ENCODE measurements around the gene CHD2. TPM values are rescaled to one million over a fixed set of nuclear protein-coding genes. Genes with fewer than 3 reads are reported as not detected.

CHD2 gene
- total RNA-seq, 1 donor from 2014 or later, result 89.9 TPM

GRCh38 chr15:92921215-92922131 lies 21.3 kb downstream of the CHD2 start:
- H3K27ac Mint-ChIP-seq (ENCODE audit: unreplicated experiment), result peak overlapping the region; percentile 58
- H3K4me1 Mint-ChIP-seq (ENCODE audit: unreplicated experiment), result peaks cover 59% of the 10 kb centered on the region
- TF ChIP-seq, protein P1, sequence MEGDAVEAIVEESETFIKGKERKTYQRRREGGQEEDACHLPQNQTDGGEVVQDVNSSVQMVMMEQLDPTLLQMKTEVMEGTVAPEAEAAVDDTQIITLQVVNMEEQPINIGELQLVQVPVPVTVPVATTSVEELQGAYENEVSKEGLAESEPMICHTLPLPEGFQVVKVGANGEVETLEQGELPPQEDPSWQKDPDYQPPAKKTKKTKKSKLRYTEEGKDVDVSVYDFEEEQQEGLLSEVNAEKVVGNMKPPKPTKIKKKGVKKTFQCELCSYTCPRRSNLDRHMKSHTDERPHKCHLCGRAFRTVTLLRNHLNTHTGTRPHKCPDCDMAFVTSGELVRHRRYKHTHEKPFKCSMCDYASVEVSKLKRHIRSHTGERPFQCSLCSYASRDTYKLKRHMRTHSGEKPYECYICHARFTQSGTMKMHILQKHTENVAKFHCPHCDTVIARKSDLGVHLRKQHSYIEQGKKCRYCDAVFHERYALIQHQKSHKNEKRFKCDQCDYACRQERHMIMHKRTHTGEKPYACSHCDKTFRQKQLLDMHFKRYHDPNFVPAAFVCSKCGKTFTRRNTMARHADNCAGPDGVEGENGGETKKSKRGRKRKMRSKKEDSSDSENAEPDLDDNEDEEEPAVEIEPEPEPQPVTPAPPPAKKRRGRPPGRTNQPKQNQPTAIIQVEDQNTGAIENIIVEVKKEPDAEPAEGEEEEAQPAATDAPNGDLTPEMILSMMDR (IDR thresholded peaks at IDR 0.05), result no peak
- H3K9me3 Mint-ChIP-seq (ENCODE audit: unreplicated experiment), result no peaks in the 10 kb centered on the region
- no peak for DNase-seq (ENCODE audit: extremely low spot score, unreplicated experiment)
- peaks cover 37% of the 10 kb centered on the region for H3K36me3 Mint-ChIP-seq (ENCODE audit: unreplicated experiment)
- H3K4me3 Mint-ChIP-seq (ENCODE audit: unreplicated experiment), result no peak overlapping the region
- H3K27me3 Mint-ChIP-seq (ENCODE audit: unreplicated experiment), result no peaks in the 10 kb centered on the region

- H3K4me3 Mint-ChIP-seq (ENCODE audit: unreplicated experiment), result no peak overlapping the region
- peaks cover 44% of the 10 kb centered on the region for H3K36me3 Mint-ChIP-seq (ENCODE audit: unreplicated experiment)
- TF ChIP-seq, protein P1 (IDR thresholded peaks at IDR 0.05), result no peak
- H3K4me1 Mint-ChIP-seq (ENCODE audit: unreplicated experiment), result peaks cover 50% of the 10 kb centered on the region
- H3K27ac Mint-ChIP-seq (ENCODE audit: unreplicated experiment), result peak overlapping the region; percentile 58
- H3K9me3 Mint-ChIP-seq (ENCODE audit: unreplicated experiment), result no peaks in the 10 kb centered on the region
- DNase-seq (ENCODE audit: extremely low spot score, unreplicated experiment), result no peak
- H3K27me3 Mint-ChIP-seq (ENCODE audit: unreplicated experiment), result no peaks in the 10 kb centered on the region
Measured at GRCh38 chr15:92922418-92923002, 22.4 kb downstream of the CHD2 start.

- TF ChIP-seq, protein P1 (IDR thresholded peaks at IDR 0.05), result no peak
- no peak overlapping the region for H3K4me3 Mint-ChIP-seq (ENCODE audit: unreplicated experiment)
- no peaks in the 10 kb centered on the region for H3K9me3 Mint-ChIP-seq (ENCODE audit: unreplicated experiment)
- H3K27me3 Mint-ChIP-seq (ENCODE audit: unreplicated experiment), result no peaks in the 10 kb centered on the region
- no peak for DNase-seq (ENCODE audit: extremely low spot score, unreplicated experiment)
- peaks cover 57% of the 10 kb centered on the region for H3K36me3 Mint-ChIP-seq (ENCODE audit: unreplicated experiment)
- H3K27ac Mint-ChIP-seq (ENCODE audit: unreplicated experiment), result peak overlapping the region; percentile 52
- peaks cover 45% of the 10 kb centered on the region for H3K4me1 Mint-ChIP-seq (ENCODE audit: unreplicated experiment)
Measured at GRCh38 chr15:92924216-92924615, 24.1 kb downstream of the CHD2 start.

- peaks cover 42% of the 10 kb centered on the region for H3K4me1 Mint-ChIP-seq (ENCODE audit: unreplicated experiment)
- H3K4me3 Mint-ChIP-seq (ENCODE audit: unreplicated experiment), result no peak overlapping the region
- TF ChIP-seq, protein P1 (IDR thresholded peaks at IDR 0.05), result no peak
- no peak for DNase-seq (ENCODE audit: extremely low spot score, unreplicated experiment)
- peak overlapping the region; percentile 14 for H3K27ac Mint-ChIP-seq (ENCODE audit: unreplicated experiment)
- H3K36me3 Mint-ChIP-seq (ENCODE audit: unreplicated experiment), result peaks cover 65% of the 10 kb centered on the region
- no peaks in the 10 kb centered on the region for H3K9me3 Mint-ChIP-seq (ENCODE audit: unreplicated experiment)
- no peaks in the 10 kb centered on the region for H3K27me3 Mint-ChIP-seq (ENCODE audit: unreplicated experiment)
Measured at GRCh38 chr15:92925454-92925853, 25.3 kb downstream of the CHD2 start.

GRCh38 chr15:92928225-92928750 lies 28.2 kb downstream of the CHD2 start:
- TF ChIP-seq, protein P1 (IDR thresholded peaks at IDR 0.05), result no peak
- Mint-ChIP-seq H3K36me3 (ENCODE audit: unreplicated experiment) (peaks cover 67% of the 10 kb centered on the region), H3K27me3 (ENCODE audit: unreplicated experiment) (no peaks in the 10 kb centered on the region), H3K4me1 (ENCODE audit: unreplicated experiment) (peaks cover 23% of the 10 kb centered on the region), H3K27ac (ENCODE audit: unreplicated experiment) (peak overlapping the region; percentile 71), H3K9me3 (ENCODE audit: unreplicated experiment) (no peaks in the 10 kb centered on the region), H3K4me3 (ENCODE audit: unreplicated experiment) (no peak overlapping the region)
- DNase-seq (ENCODE audit: extremely low spot score, unreplicated experiment), result no peak

Data from osteocyte (in vitro differentiated cells).